ENCODE data around the gene LTC4S.

Gene LTC4S

DNA sequence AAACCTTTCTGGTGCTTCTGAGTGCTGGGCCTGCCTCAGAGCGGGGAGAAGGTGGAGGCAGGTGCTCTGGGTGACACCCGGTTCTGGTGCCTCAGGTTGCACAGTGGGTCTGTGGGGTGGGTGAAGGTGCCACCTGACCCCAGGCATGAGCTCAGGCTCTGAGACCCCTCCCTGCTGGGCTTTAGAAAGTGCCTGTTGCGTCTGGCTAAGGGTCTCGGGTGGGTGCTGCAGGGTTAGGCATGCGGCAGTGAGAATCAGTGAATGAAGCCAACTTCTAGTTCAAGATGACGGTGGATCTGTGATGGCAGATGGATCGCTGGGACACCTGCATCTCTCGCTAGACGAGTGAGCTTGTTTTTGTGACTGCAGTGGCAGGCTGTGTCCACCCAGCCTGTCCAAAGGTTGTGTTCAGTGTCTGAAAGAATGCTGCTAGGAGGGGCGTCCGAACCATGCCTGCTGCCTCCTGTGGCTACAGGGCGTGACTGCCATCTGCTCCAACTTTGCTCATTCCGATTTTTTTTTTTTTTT lies 31.9 kb downstream of the LTC4S start:
- Histone ChIP-seq H3K27ac (no peak overlapping the region), H3K36me3 (peaks cover 20% of the 10 kb centered on the region), H3K27me3 (ENCODE audit: insufficient read depth, low read depth, severe bottlenecking) (no peaks in the 10 kb centered on the region), H3K4me3 (ENCODE audit: low read depth, low read length) (no peak overlapping the region), H3K9me3 (ENCODE audit: severe bottlenecking) (no peaks in the 10 kb centered on the region)
- no peak for DNase-seq
- TF ChIP-seq, protein P1, sequence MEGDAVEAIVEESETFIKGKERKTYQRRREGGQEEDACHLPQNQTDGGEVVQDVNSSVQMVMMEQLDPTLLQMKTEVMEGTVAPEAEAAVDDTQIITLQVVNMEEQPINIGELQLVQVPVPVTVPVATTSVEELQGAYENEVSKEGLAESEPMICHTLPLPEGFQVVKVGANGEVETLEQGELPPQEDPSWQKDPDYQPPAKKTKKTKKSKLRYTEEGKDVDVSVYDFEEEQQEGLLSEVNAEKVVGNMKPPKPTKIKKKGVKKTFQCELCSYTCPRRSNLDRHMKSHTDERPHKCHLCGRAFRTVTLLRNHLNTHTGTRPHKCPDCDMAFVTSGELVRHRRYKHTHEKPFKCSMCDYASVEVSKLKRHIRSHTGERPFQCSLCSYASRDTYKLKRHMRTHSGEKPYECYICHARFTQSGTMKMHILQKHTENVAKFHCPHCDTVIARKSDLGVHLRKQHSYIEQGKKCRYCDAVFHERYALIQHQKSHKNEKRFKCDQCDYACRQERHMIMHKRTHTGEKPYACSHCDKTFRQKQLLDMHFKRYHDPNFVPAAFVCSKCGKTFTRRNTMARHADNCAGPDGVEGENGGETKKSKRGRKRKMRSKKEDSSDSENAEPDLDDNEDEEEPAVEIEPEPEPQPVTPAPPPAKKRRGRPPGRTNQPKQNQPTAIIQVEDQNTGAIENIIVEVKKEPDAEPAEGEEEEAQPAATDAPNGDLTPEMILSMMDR (IDR thresholded peaks at IDR 0.05; ENCODE audit: low read depth, low read length), result no peak

DNA sequence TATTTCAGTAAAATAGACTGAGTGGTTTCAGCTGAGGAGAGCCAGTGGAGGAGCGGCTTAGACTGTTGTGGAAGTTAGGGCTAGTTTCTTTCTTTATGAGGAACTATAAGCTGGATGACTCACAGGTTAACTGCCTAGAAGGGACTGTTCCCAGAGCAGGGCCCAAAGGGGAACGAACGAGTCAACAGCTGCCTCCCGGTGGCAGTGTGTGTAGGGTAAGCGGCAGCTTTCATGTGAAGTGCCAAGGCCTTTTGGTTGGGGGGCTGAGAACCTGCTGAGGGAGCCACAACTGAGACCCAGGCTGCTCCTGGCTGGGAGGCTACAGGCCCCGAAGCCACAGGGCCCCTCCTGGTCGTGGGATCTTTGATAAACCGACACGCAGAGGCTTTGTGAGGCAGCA lies 33.9 kb downstream of the LTC4S start:
- H3K9me3 ChIP-seq (ENCODE audit: severe bottlenecking), result no peaks in the 10 kb centered on the region
- H3K27me3 ChIP-seq (ENCODE audit: insufficient read depth, low read depth, severe bottlenecking), result no peaks in the 10 kb centered on the region
- TF ChIP-seq, protein P1 (IDR thresholded peaks at IDR 0.05; ENCODE audit: low read depth, low read length), result no peak
- peaks cover 26% of the 10 kb centered on the region for H3K36me3 ChIP-seq
- H3K4me3 ChIP-seq (ENCODE audit: low read depth, low read length), result no peak overlapping the region
- DNase-seq, result no peak
- no peak overlapping the region for H3K27ac ChIP-seq

- Histone ChIP-seq H3K36me3 (peaks cover 37% of the 10 kb centered on the region), H3K27ac (no peak overlapping the region), H3K27me3 (ENCODE audit: insufficient read depth, low read depth, severe bottlenecking) (no peaks in the 10 kb centered on the region), H3K4me3 (ENCODE audit: low read depth, low read length) (no peak overlapping the region), H3K9me3 (ENCODE audit: severe bottlenecking) (no peaks in the 10 kb centered on the region)
- TF ChIP-seq, protein P1 (IDR thresholded peaks at IDR 0.05; ENCODE audit: low read depth, low read length), result no peak
- DNase-seq, result no peak
Measured at GRCh38 chr5:179828756-179829421, 35.1 kb downstream of the LTC4S start.

- no peak overlapping the region for H3K27ac ChIP-seq
- TF ChIP-seq, protein P1 (IDR thresholded peaks at IDR 0.05; ENCODE audit: low read depth, low read length), result no peak
- H3K27me3 ChIP-seq (ENCODE audit: insufficient read depth, low read depth, severe bottlenecking), result no peaks in the 10 kb centered on the region
- no peak overlapping the region for H3K4me3 ChIP-seq (ENCODE audit: low read depth, low read length)
- H3K36me3 ChIP-seq, result peaks cover 37% of the 10 kb centered on the region
- H3K9me3 ChIP-seq (ENCODE audit: severe bottlenecking), result no peaks in the 10 kb centered on the region
- no peak for DNase-seq
Measured at GRCh38 chr5:179829732-179830435, 36.1 kb downstream of the LTC4S start.

DNA sequence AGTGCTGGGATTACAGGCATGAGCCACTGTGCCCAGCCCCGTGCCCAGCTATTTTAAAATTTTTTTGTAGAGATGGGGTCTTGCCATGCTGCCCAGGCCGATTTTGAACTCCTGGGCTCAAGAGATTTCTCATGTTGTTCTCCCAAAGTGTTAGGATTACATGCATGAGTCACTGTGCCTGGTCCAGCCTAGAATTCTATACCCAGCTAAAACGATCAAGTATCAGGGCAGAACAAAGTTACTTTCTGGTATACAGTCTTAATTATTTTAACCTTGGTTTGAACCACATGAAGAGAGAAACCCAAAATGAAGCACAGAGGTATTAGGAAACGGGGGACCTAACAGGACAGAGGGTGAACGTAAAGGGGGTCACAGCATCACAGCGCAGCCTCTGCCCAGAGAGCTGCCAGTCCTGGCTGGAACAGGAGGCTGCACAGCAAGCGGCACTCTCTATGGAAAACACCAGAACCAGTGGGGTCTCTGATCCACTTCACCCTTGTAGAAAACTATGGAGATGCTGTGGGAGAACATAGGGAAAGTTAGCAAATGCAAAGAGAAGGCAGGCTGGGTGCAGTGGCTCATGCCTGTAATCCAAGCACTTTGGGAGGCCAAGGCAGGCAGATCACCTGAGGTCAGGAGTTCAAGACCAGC lies 37.2 kb downstream of the LTC4S start:
- H3K36me3 ChIP-seq, result peaks cover 38% of the 10 kb centered on the region
- DNase-seq, result no peak
- H3K9me3 ChIP-seq (ENCODE audit: severe bottlenecking), result no peaks in the 10 kb centered on the region
- H3K27ac ChIP-seq, result no peak overlapping the region
- TF ChIP-seq, protein P1 (IDR thresholded peaks at IDR 0.05; ENCODE audit: low read depth, low read length), result no peak
- no peaks in the 10 kb centered on the region for H3K27me3 ChIP-seq (ENCODE audit: insufficient read depth, low read depth, severe bottlenecking)
- H3K4me3 ChIP-seq (ENCODE audit: low read depth, low read length), result no peak overlapping the region

All from WERI-Rb-1 (cell line).